H1 (cell line): Measurements from ENCODE around the gene DOCK9. TPM values are rescaled to one million over a fixed set of nuclear protein-coding genes. Genes with fewer than 3 reads are reported as not detected.

Experiments used
- CTCF ChIA-PET: fragments of 300-600 bp; sonication (Branson Sonifier 250); formaldehyde crosslinking; loops from one replicate; lab custom pipeline; 2021; ENCODE audit not compliant: partially characterized antibody; lab: Charles Lee
- POLR2A ChIA-PET: fragments of 300-600 bp; sonication (Branson Sonifier 250); formaldehyde crosslinking; loops from one replicate; lab custom pipeline; 2021; ENCODE audit warnings: inconsistent platforms; ENCODE audit not compliant: partially characterized antibody; lab: Charles Lee
- DNase-seq, 2 experiments: peaks; one replicate each; pipeline versions ENCODE4 v3.0.0 to v3.0.0-alpha.2; 2010 to 2022; ENCODE audit warnings: low spot score in 2 of 2, low read depth in 1 of 2, mixed read lengths in 1 of 2
- FAIRE-seq: peaks from 2 replicates; lab custom pipeline; 2011; peaks lifted over from hg19 to GRCh38; lab: Jason Lieb, UNC
- H2AFZ ChIP-seq: 2 replicates; pipeline ENCODE4 v1.8.1; 2012; ENCODE audit warnings: low read length, inconsistent platforms
- H2AK5ac ChIP-seq: 2 replicates; pipeline ENCODE4 v1.6.1; 2013; ENCODE audit warnings: low read depth, low read length
- H2BK120ac ChIP-seq: replicated peaks from 2 replicates; pipeline ENCODE3; 2013; ENCODE audit warnings: low read depth, low read length, inconsistent platforms
- H2BK12ac ChIP-seq: 2 replicates; pipeline ENCODE4 v1.6.1; 2013; ENCODE audit warnings: low read depth, low read length
- H2BK15ac ChIP-seq: 2 replicates; pipeline ENCODE4 v1.6.1; 2013; ENCODE audit warnings: low read length
- H2BK20ac ChIP-seq: 2 replicates; pipeline ENCODE4 v1.6.1; 2013; ENCODE audit warnings: low read length
- H2BK5ac ChIP-seq: 2 replicates; pipeline ENCODE4 v1.6.1; 2013; ENCODE audit warnings: low read depth, low read length
- H3K14ac ChIP-seq: 2 replicates; pipeline ENCODE4 v1.6.1; 2013; ENCODE audit warnings: inconsistent platforms; ENCODE audit not compliant: insufficient read length
- H3K18ac ChIP-seq: 2 replicates; pipeline ENCODE4 v1.6.1; 2013; ENCODE audit warnings: low read length; ENCODE audit errors: extremely low read depth
- H3K23ac ChIP-seq: 2 replicates; pipeline ENCODE4 v1.6.1; 2013; ENCODE audit warnings: inconsistent platforms; ENCODE audit not compliant: insufficient read length
- H3K23me2 ChIP-seq: 2 replicates; pipeline ENCODE4 v1.6.1; 2013; ENCODE audit warnings: low read depth, low read length
- H3K27ac ChIP-seq: 2 replicates; pipeline ENCODE4 v1.6.1; 2011; ENCODE audit warnings: low read depth, low read length, inconsistent platforms
- H3K27me3 ChIP-seq, 4 experiments: replicated peaks in 1 of 4; 1 replicate in 1 of 4; 2 replicates in 3 of 4; pipeline versions ENCODE4 v1.6.1 to v1.8.1; 2011 to 2013; ENCODE audit warnings: low read length in 3 of 4, mild to moderate bottlenecking in 3 of 4, inconsistent platforms in 2 of 4, mixed read lengths in 2 of 4, moderate library complexity in 1 of 4; ENCODE audit not compliant: control insufficient read depth in 3 of 4, insufficient read depth in 3 of 4; ENCODE audit errors: extremely low read depth in 1 of 4
- H3K36me3 ChIP-seq, 4 experiments: 2 replicates each; pipeline versions ENCODE4 v1.6.1 to v1.8.1; 2011 to 2013; ENCODE audit warnings: mild to moderate bottlenecking in 4 of 4, low read length in 3 of 4, moderate library complexity in 2 of 4, control low read depth in 1 of 4, inconsistent platforms in 1 of 4; ENCODE audit not compliant: insufficient read depth in 4 of 4, control insufficient read depth in 2 of 4
- H3K4ac ChIP-seq: replicated peaks from 2 replicates; pipeline ENCODE3; 2013; ENCODE audit warnings: low read length, low read depth, mixed read lengths, inconsistent platforms; ENCODE audit not compliant: insufficient read length
- H3K4me1 ChIP-seq, 4 experiments: replicated peaks in 1 of 4; 1 replicate in 1 of 4; 2 replicates in 3 of 4; pipeline versions ENCODE4 v1.6.1 to v1.8.1; 2011 to 2013; ENCODE audit warnings: low read length in 3 of 4, inconsistent platforms in 2 of 4, mixed read lengths in 1 of 4; ENCODE audit not compliant: insufficient read depth in 4 of 4, control insufficient read depth in 3 of 4
- H3K4me2 ChIP-seq, 2 experiments: 2 replicates each; pipeline versions ENCODE4 v1.6.1 to v1.8.1; 2011 to 2013; ENCODE audit warnings: low read depth in 2 of 2, low read length in 2 of 2, control low read depth in 1 of 2, inconsistent platforms in 1 of 2, mild to moderate bottlenecking in 1 of 2; ENCODE audit not compliant: insufficient read depth in 1 of 2
- H3K4me3 ChIP-seq, 4 experiments: fragments of 200-600, 300-600 bp in 1 of 4; sonication (generic), shearing (Covaris generic), sonication (Bioruptor Twin) in 1 of 4; 2 replicates each; pipeline versions ENCODE4 v1.5.1 to v1.8.1; 2011 to 2016; ENCODE audit warnings: low read length in 4 of 4, low read depth in 3 of 4, control low read depth in 2 of 4, inconsistent platforms in 2 of 4, mild to moderate bottlenecking in 2 of 4, mixed read lengths in 1 of 4, moderate library complexity in 1 of 4; ENCODE audit not compliant: insufficient read depth in 2 of 4; ENCODE audit errors: extremely low read depth in 1 of 4
- H3K56ac ChIP-seq: replicated peaks from 2 replicates; pipeline ENCODE3; 2013; ENCODE audit warnings: low read depth, mild to moderate bottlenecking, mixed read lengths, low read length, inconsistent platforms; ENCODE audit not compliant: insufficient read length
- H3K79me1 ChIP-seq: 2 replicates; pipeline ENCODE4 v1.6.1; 2013; ENCODE audit warnings: low read depth, low read length, control low read depth
- H3K79me2 ChIP-seq, 2 experiments: 2 replicates each; pipeline versions ENCODE4 v1.6.1 to v1.8.1; 2012 to 2013; ENCODE audit warnings: low read length in 2 of 2, mild to moderate bottlenecking in 2 of 2, inconsistent platforms in 1 of 2; ENCODE audit not compliant: insufficient read depth in 2 of 2, control insufficient read depth in 1 of 2
- H3K9ac ChIP-seq, 4 experiments: replicated peaks in 1 of 4; 1 replicate in 1 of 4; 2 replicates in 3 of 4; pipeline versions ENCODE4 v1.6.1 to v1.8.1; 2011 to 2013; ENCODE audit warnings: low read depth in 3 of 4, low read length in 3 of 4, control low read depth in 2 of 4, mild to moderate bottlenecking in 2 of 4, moderate library complexity in 2 of 4, inconsistent platforms in 1 of 4; ENCODE audit errors: extremely low read depth in 1 of 4
- H3K9me3 ChIP-seq, 2 experiments: 2 replicates each; pipeline versions ENCODE4 v1.6.1 to v1.8.1; 2012 to 2013; ENCODE audit warnings: mild to moderate bottlenecking in 2 of 2, moderate library complexity in 2 of 2, control low read depth in 1 of 2, inconsistent platforms in 1 of 2, low read depth in 1 of 2, low read length in 1 of 2, mixed read lengths in 1 of 2; ENCODE audit not compliant: insufficient read depth in 2 of 2
- H4K20me1 ChIP-seq, 2 experiments: replicated peaks in 1 of 2; 2 replicates each; pipeline versions ENCODE3 to v1.8.1; 2011 to 2013; ENCODE audit warnings: inconsistent platforms in 2 of 2, low read length in 2 of 2, mild to moderate bottlenecking in 1 of 2; ENCODE audit not compliant: insufficient read depth in 2 of 2, control insufficient read depth in 1 of 2
- H4K5ac ChIP-seq: 2 replicates; pipeline ENCODE4 v1.6.1; 2013; ENCODE audit warnings: low read length, low read depth, mixed read lengths, inconsistent platforms; ENCODE audit not compliant: insufficient read length
- H4K8ac ChIP-seq: 2 replicates; pipeline ENCODE4 v1.8.0; 2013; ENCODE audit warnings: mild to moderate bottlenecking, moderate library complexity, low read length, inconsistent platforms; ENCODE audit not compliant: insufficient read depth; ENCODE audit errors: extremely low read depth
- H4K91ac ChIP-seq: replicated peaks from 2 replicates; pipeline ENCODE3; 2013; ENCODE audit warnings: low read length, mixed read lengths, inconsistent platforms; ENCODE audit not compliant: insufficient read length
- ATF2 ChIP-seq: IDR thresholded peaks from 2 replicates; pipeline ENCODE4 v1.6.1; 2012; ENCODE audit warnings: low read length, inconsistent platforms
- MAFK ChIP-seq: IDR thresholded peaks from 2 replicates; pipeline ENCODE4 v1.6.1; 2012; ENCODE audit warnings: low read depth, mild to moderate bottlenecking, improper control_type of control experiment, low read length
- NRF1 ChIP-seq: IDR thresholded peaks from 2 replicates; pipeline ENCODE4 v1.6.1; 2011; ENCODE audit warnings: mild to moderate bottlenecking, low read depth, low read length, improper control_type of control experiment
- POLR2A ChIP-seq, 2 experiments: IDR thresholded peaks; 1 replicate in 1 of 2; 2 replicates in 1 of 2; pipeline ENCODE4 v1.6.1; 2011; ENCODE audit warnings: low read depth in 2 of 2, low read length in 2 of 2, mild to moderate bottlenecking in 2 of 2; ENCODE audit errors: control extremely low read depth in 1 of 2
- SIN3A ChIP-seq, 2 experiments: IDR thresholded peaks in 1 of 2; conservative IDR thresholded peaks in 1 of 2; 2 replicates each; pipeline ENCODE4 v1.6.1; 2011 to 2012; ENCODE audit warnings: low read length in 2 of 2, improper control_type of control experiment in 1 of 2, low read depth in 1 of 2, mild to moderate bottlenecking in 1 of 2
- SRF ChIP-seq: IDR thresholded peaks from 2 replicates; pipeline ENCODE4 v1.6.1; 2011; ENCODE audit warnings: mild to moderate bottlenecking, low read depth, low read length, moderate library complexity
- WGBS, 2 experiments: shearing (Covaris generic) in 1 of 2; methylation state at CpG; one replicate each; pipeline versions ENCODE4 v1.1.6 to v1.1.7; 2013 to 2015; ENCODE audit warnings: low lambda C conversion rate in 2 of 2, mixed read lengths in 2 of 2, inconsistent platforms in 1 of 2, low coverage in 1 of 2, missing lambda C conversion rate in 1 of 2; ENCODE audit not compliant: insufficient replicate concordance in 2 of 2, insufficient coverage in 1 of 2, insufficient read length in 1 of 2; ENCODE audit errors: extremely low coverage in 1 of 2, missing lambda C conversion rate in 1 of 2; 5-methylcytosine and 5-hydroxymethylcytosine counted together
- polyA plus RNA-seq, 7 experiments: library from polyadenylated mRNA; depleted of rRNA in 3 of 7; stranded (reverse) in 5 of 7; unstranded in 2 of 7; fragments of >200 nt in 5 of 7; fragments of 200-250 nt in 2 of 7; gene quantifications; 1 replicate in 5 of 7; 2 replicates in 1 of 7; 4 replicates in 1 of 7; pipeline versions ENCODE4 v1.2.1 to v1.2.3, GENCODE V29; 2011 to 2013; ENCODE audit warnings: missing spikeins in 2 of 7, mixed read lengths in 2 of 7
- total RNA-seq: library from RNA; stranded (reverse); fragmentation: NEBNext Ultra II Directional; extraction: Animal tissue kit (Norgen Biotek cat#: 25700); gene quantifications from 2 replicates; pipeline ENCODE4 v1.2.1, GENCODE V29; 2021
- TF ChIP-seq, protein P1 (sequence below): IDR thresholded peaks from 2 replicates; pipeline ENCODE4 v1.6.1; 2011; ENCODE audit warnings: low read length, improper control_type of control experiment

DOCK9 gene
- total and polyA plus RNA-seq, 2 of the 8 experiments (the other 6 are each of a cell fraction or from before 2014, with no cell fraction given), result 21.6 to 31.5 TPM

DNA sequence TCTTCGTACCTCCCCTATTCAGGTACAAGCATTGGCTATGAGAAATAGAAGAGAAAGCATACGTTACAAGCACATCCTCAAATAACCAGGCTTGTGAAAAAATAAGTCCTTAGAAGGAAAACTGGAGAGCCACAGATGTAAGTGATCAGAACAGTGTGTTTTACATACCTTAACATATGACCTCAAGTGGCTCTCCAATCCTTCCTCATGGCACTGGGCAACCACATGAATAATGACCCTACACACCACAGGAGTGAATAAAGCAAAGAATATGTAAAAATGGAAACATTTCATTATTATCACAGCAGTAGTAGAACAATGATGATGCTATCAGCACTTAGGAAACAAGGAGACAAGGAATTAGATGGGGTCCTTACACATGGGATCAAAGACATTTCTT, 96.5 kb downstream of the DOCK9 start:
- TF ChIP-seq NRF1 (no peak), SRF (no peak), POLR2A (IDR thresholded peaks at IDR 0.05; ENCODE audit: control extremely low read depth in 1 of 2, low read depth in 2 of 2, low read length in 2 of 2) (no peak), SIN3A (conservative IDR thresholded peaks at IDR 0.05 in 1 of 2, IDR thresholded peaks at IDR 0.05 in 1 of 2; ENCODE audit: low read depth in 1 of 2, low read length in 2 of 2) (no peak), ATF2 (no peak), MAFK (no peak)
- TF ChIP-seq, protein P1, sequence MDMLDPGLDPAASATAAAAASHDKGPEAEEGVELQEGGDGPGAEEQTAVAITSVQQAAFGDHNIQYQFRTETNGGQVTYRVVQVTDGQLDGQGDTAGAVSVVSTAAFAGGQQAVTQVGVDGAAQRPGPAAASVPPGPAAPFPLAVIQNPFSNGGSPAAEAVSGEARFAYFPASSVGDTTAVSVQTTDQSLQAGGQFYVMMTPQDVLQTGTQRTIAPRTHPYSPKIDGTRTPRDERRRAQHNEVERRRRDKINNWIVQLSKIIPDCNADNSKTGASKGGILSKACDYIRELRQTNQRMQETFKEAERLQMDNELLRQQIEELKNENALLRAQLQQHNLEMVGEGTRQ, result no peak
- TF ChIP-seq, all 59 proteins: peak for 0
- Histone ChIP-seq H2BK5ac (no peak overlapping the region), H4K5ac (no peak overlapping the region), H3K9ac (no peak overlapping the region), H3K4me3 (no peak overlapping the region), H2AFZ (no peak overlapping the region), H3K4me1 (peaks cover 0 to 4% (median 1%) of the 10 kb centered on the region in 4 experiments; a peak in 3 of 7 replicates), H3K27ac (no peak overlapping the region), H3K14ac (no peak overlapping the region), H3K4ac (no peak overlapping the region), H3K4me2 (no peak overlapping the region), H4K91ac (no peak overlapping the region), H2BK120ac (no peak overlapping the region), H4K20me1 (no peaks in the 10 kb centered on the region), H2BK12ac (no peak overlapping the region), H2BK15ac (no peak overlapping the region), H2BK20ac (no peak overlapping the region), H3K27me3 (no peaks in the 10 kb centered on the region), H3K79me1 (no peaks in the 10 kb centered on the region), H3K23me2 (no peaks in the 10 kb centered on the region), H3K18ac (no peak overlapping the region), H3K36me3 (peaks cover 0 to 6% (median 2%) of the 10 kb centered on the region in 4 experiments; a peak in 2 of 8 replicates), H3K23ac (no peak overlapping the region), H3K9me3 (no peaks in the 10 kb centered on the region), H3K56ac (no peak overlapping the region), H2AK5ac (no peak overlapping the region), H4K8ac (no peak overlapping the region), H3K79me2 (no peaks in the 10 kb centered on the region)
- ChIA-PET CTCF (interaction anchor here (10.1 kb wide), 1 partner anchor 14 kb away, joined by 71 read pairs; no protein-coding TSS in a partner anchor), POLR2A (no interaction called here)
- DNase-seq (no peak), FAIRE-seq (no peak)
- 89% methylated on average over 2 of the region's 2 CpGs; no CpG with 5 or more reads in 1 of the 2 experiments for WGBS, 2 experiments
